DMS79 (cell line): ENCODE measurements around the gene IRF9.
A peak's percentile ranks its signal among the peaks of the same experiment; 100 is the strongest.

Experiments used
- DNase-seq: peaks from one replicate; lab custom pipeline; 2025; lab: John Stamatoyannopoulos, UW

IRF9 gene, protein sequence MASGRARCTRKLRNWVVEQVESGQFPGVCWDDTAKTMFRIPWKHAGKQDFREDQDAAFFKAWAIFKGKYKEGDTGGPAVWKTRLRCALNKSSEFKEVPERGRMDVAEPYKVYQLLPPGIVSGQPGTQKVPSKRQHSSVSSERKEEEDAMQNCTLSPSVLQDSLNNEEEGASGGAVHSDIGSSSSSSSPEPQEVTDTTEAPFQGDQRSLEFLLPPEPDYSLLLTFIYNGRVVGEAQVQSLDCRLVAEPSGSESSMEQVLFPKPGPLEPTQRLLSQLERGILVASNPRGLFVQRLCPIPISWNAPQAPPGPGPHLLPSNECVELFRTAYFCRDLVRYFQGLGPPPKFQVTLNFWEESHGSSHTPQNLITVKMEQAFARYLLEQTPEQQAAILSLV

DNA sequence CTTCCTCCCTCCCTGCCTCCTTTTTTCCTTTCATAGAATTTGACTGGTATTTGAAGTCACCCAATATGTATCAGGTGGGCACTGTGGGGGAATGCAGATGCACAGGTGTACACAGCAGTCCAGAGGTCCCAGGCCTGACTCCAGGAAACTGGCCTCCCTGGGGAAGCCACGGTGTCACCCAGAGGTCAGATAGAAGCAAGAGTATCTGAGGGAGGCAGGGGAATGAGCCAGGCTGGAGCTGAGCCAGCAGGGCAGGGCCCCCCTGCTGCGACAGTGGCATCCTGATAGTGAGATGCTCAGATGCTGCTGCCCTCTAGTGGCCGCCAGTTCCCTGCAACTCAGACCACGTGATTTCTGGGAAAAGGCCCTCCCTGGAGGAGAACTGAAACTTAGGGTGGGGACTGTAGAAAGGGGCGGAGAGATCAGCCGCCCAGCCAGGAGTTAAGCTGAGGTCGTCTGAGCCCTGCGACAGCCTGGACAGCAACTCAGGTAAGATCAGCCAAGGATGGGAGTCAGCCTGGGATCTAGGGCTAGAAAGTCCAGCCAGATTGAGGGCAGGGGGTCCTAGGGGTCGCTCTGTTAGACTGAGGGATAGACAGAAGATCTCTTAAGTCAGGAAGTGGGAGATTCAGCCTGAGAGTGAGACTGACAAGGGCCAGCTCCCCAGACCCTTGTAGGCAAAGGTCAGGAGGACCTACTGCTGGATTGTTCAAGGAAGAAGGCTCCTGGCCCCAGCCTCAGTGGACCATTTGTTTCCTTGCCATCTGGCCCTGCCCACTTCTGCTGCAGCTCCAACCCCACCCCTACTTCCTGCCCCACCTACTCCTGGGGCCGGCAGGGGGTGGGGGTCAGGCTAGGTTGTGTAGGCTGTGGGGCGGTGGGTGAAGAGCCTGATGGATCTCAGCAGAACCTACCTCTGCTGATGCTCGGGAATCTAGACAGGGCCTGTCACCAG, at the start of gene IRF9:
Gene IRF9, plus strand, starts transcription at position 416 of the 955 bp plus-strand sequence. CDS start 880 bp downstream, outside the sequence.
- DNase-seq: peak; percentile 93

DNA sequence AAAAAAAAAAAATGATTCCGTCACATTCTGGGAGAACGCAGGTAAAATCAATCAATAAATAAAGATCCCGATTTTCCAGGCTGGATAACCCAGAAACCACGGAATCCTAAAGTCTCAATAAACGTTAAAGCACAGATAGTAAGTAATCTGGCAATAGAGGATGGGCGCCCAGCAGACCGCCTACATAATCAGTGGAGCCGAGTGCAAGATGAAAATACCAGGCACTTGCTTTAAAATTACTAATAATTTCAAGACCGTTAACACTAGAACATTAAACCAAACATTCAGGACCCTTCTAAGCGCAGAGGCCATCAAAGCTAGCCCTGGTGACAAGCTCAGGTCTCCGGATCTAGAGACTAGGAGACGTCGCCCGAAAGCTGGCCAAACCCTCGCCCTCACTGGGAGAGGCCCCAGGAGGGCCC, 47.7 kb upstream of the IRF9 start:
- DNase-seq: no peak

DNA sequence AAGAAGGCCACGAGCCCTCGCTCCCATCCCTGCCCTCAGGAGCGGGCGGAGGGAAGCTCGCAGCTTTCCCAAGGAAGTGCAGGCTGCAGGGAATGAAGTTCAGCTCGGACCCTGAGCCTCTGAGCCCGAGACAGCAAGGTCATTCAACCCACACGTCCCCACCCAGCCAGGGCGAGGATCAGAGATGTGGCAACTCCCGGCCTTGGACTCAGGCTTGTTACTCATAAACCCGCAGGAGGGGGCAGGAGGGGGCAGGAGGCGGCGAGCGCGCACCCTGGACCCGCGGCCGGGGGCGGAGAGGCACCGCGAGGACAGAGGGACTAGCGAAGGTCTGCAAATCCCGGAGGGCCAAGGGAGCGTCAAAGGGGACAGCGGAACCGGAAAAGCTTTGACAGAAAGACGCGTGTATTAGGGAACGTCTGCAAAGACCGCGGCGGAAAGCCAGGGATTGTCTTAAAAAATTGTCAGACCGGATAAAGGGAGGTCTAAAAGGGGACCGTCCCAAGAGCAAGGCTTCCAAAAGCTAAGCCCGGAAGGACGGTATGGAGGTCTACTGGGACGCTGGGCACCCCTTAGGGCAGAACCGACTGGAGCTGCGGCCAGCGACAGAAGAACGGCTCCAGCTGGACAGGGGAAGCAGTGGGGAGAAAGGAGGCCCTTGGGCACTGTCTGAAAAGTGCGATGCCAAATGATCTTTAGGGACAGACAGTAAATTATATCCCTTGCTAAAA, 47.1 kb upstream of the IRF9 start:
- DNase-seq: peak; percentile 93

DNA sequence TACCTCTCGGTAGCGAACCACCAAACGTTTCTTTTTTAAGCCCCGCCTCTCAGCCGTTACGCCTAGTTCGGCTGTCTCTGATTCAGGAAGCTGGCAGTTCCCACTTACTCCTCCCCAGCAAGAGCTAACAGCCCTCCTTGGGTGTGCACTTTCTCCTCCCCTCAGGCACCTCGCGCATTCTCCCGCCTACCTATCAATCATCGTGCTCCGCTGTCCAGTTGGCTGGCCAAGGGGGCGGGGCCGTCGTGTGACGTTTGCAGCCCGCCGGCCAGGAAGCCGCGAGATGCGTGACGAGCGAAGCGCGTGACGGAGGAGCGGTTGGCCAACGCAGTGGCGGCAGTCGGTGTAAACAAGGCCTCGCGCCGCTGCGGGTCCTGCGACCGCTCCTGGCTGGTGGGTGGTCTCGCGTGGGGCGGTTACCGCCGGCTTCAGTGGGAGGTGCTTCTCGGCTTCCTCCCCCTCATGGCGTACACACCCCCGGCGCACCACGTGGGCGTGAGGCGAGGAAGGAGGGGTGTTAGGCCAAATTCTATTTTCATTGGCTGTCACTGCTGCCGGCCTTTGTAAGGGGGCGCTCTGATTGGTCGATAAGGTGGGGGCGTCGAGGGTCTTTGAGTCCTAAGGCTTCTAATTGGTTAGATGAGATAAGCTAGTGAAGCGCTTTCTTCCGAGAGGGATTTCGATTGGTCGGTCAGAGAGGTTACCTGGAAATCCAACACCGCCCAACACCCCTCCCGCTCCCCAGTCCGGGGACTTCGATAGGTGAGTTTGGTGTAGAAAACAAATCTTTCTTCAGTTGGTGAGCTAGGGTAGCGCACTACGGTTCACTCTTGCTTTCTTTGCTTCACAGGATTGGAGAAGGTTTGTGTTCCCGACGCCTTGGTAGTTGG, 46.3 kb upstream of the IRF9 start, which contains the start of the genes DCAF11 and NRL:
Gene DCAF11, plus strand, starts transcription at position 246 of the 890 bp plus-strand sequence. CDS start 818 bp downstream, outside the sequence.
Gene NRL, minus strand, starts transcription at position 418 of the 890 bp plus-strand sequence. CDS start 32,101 bp downstream, outside the sequence.
- peak; percentile 100 for DNase-seq

DNA sequence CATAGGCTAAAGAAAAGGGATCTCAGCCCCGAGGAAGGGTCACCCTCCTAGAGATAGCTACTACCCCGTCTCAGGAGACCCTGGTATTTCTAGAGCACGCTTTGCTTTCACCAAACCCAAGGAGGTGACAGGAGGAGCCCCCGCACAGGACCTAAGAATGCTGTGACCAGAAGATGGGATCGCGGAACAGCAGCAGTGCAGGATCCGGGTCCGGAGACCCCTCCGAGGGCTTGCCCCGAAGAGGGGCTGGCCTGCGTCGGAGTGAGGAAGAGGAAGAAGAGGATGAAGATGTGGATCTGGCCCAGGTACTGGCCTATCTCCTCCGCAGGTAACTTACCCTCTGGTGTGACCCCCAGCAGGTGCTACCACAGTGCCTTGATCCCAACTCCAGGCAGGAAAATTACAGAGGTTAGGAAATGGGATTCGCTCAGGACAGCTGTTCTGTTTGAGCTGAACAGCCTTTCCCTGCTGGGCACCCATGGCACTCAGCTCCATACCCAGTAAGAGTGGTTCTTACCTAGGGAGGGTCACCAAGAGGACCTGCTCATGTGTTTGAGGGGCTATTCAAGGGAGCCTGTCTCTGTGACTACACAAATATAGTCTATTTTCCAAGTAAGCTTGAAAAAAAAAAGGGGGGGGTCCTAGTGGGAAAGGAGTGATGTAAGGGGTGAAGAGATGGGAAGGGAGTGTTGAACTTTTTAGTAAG, 45.5 kb upstream of the IRF9 start:
- DNase-seq: no peak

DNA sequence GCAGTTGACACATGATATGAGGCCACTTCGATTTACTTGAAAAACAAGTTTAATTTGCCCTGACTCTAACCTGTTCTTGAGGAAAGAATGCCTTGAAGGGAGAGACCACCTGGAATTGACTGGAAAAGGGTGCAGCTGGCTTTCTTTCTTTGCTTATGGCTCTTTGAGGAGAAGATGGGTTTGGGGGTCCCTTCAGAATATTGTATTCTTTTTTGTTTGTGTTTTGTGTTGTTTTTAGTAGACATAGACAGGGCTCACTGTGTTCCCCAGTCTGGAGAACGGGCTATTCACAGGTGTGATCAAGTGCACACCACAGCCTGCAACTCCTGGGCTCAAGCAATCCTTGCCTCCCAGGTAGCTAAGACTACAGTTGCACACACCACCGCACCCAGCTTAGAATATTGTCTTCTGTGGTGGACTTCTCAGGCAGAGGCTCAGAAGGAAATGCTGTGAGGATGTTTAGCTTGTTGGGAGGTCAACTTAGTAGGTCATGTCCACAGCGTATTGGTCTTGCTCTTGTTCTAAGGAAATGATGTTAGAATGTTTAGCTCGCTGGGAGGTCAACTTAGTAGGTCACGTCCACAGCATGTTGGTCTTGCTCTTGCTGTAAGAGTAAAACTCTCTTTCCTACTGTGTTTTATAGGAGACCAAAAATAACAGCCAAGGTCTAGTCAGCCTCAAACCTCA, 44.8 kb upstream of the IRF9 start:
- no peak for DNase-seq

DNA sequence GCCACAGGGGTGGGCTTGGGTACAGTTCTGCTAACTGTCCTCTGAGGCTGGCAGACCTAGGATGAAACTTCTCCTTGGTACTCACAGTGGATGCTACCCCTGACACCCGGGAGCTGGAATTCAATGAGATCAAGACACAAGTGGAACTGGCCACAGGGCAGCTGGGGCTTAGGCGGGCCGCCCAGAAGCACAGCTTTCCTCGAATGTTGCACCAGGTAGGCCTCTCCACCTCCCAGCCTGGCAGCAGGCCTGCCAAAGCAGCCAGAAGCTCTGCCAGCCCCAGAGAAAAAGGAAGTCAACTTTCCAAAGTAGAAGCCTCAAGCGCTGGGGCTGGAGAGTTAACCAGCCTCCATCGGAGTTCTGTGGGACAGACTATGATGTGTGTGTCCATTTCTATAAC, 43.9 kb upstream of the IRF9 start:
- no peak for DNase-seq

DNA sequence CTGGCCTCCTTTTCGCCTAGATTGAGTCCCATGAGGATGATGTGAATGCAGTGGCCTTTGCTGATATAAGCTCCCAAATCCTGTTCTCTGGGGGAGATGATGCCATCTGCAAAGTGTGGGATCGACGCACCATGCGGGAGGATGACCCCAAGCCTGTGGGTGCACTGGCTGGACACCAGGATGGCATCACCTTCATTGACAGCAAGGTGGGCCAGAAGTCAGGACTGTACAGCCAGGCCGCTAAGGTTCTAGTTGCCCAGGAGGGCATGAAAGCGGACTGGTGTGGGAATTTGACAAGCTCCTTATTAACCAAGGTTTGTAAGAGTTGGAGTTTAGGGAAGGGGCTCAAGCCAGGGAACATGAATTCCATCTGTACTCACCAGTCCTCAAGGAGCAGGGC, 41.4 kb upstream of the IRF9 start:
- no peak for DNase-seq

DNA sequence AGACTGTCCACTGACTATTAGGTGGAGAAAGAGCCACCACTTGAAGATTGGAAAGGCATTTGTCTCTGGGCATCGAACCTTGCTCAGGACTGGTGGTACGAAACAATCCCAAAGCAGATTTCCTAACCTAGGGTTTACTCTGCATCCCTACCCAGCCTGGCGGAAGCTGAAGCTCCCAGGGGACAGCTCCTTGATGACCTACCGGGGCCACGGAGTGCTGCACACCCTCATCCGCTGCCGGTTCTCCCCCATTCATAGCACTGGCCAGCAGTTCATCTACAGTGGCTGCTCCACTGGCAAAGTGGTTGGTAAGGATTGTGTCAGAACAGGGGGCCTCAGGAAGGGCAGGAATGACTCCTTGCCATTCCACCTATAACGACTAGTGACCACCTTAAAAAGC, 39.9 kb upstream of the IRF9 start:
- DNase-seq: no peak

DNA sequence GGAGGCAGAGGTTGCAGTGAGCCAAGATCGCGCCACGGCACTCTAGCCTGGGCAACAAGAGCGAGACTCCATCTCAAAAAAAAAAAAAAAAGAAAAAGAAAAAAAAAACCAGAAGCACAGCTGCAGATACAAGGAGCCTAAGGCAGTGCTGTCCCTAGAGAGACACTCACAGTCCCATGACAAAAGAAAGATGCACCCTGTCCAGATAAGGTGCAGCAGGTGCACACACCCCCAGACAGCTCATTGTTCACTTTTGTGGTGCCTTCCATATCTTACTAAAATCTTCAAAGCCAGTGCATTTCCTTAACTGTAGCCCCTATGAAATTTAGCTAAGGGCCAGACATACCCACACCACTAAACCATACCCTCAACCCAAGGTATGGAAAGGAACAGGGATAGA, 38.6 kb upstream of the IRF9 start:
- DNase-seq: no peak

DNA sequence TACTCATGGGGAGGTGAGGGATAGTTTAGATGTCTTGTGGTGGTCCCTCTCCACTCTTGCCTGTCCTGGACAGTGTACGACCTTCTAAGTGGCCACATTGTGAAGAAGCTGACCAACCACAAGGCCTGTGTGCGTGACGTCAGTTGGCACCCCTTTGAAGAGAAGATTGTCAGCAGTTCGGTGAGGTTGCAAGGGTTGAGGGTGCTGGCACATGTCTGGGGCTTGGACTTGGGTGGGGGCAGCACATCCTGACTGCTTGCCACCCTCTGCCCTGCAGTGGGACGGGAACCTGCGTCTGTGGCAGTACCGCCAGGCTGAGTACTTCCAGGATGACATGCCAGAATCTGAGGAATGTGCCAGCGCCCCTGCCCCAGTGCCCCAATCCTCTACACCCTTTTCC, 38.2 kb upstream of the IRF9 start:
- DNase-seq: no peak

DNA sequence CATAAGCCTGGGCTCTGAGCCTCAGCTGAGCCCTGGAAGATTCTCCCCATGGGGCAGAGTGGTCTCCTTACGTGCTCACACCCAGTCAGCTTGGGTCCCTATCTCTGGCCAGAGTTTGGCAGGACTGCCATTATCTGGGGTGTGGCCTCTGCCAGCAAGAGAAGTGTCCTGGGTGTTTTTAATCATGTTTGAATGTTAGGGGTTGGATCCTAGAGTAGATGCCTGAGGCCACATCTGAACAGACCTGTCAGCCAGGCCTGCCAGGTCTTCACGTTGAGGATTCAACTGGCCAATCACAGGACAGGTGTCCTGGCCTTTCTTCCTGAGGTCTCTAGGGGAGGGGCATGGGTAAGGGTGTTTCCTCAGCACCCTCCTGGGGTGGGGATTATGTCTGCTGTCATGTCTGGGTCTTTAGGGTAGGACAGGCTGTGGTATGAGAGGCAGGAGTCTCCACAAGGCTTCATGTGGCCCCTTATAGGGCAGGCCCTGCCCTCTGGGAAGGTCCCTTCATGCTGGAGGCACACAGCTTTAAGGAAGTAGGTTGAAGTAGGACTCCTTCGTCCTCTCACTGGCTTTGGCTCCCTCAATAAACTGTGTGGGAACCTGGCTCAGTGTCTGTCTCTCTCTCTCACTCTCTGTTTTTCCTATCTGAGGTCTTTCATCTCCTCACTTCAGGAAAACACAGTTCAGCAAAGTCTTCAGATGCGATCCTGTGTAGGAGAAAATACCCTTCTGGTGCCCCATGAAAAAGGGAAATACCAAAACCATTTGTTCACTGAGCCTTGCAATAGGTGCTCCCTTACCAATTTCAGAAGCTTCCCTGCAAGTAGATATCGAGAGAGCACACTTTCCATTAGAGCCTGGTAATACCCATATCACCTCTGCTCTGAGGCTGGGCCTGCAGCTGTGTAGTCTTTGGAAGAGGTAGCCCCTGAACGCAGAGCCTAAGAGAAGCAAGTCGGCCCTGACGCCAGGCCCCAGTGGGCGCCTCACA, 37.3 kb upstream of the IRF9 start:
- no peak for DNase-seq

DNA sequence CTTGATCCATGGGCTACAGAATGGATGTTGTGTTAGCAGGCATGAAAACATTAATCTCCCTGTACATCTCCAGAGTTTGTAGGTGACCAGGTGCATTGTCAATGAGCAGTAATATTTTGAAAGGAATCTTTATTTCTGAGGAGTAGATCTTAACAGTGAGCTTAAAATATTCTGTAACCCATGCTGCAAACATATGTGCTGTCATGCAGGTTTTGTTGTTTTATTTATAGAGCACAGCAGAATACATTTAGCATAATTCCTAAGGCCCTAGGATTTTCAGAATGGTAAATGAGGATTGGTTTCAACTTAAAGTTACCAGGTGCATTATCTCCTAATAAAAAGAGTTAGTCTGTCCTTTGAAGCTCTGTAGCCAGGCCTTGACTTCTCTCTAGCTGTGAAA, 34.1 kb upstream of the IRF9 start:
- no peak for DNase-seq

DNA sequence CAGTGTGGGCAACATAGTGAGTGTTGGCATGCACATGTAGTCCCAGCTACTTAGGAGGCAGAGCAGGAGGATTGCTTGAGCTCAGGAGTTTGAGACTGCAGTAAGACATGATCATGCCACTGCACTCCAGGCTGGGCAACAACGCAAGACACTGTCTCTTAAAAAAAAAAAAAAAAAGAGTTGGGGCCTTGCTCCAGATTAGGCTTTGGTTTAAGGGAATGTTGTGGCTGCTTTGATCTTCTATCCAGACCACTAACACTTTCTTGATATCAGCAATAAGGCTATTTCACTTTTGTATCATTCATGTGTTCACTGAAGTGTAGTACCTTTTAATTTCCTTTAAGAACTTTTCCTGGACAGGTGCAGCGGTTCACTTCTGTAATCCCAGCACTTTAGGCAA, 33.4 kb upstream of the IRF9 start:
- no peak for DNase-seq

DNA sequence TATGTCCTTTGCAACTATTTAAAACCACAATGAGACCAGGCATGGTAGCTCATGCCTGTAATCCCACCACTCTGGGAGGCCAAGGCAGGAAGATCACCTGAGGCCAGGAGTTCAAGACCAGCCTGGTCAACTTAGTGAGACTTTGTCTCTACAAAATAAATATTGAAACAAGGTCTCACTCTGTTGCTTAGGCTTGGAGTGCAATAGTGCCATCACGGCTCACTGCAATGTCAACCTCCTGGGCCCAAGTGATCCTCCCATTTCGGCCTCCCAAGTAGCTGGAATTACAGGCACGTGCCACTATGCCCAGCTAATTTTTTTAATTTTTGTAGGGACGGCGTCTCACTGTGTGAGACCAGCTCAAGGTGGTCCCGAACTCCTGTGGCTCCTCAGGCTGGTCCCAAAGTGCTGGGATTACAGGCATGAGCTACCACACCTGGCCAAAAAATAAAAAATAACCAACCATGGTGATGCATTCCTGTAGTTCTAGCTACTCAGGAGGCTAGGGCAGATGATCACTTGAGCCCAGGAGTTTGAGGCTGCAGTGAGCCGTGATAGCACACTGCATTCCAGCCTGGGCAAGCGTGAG, 31.6 kb upstream of the IRF9 start:
- DNase-seq: no peak

DNA sequence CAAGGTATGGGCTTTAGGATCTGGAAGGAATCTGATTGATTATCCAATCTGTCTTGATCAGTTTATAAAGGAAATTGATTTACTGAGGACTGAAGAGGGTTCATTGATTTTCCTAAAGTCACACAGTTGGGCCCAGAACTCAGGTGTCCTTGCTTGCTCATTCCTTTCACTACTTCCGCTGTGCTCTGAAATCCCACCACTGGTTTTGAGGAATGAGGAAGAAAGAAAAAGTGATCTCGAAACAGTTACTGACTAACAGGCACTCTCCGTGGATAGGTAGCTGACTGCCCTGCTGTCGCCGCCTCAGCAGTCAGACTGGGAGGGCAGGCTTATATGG, 30.7 kb upstream of the IRF9 start, which contains the start of gene FITM1:
Gene FITM1, plus strand, starts transcription at position 280 of the 337 bp plus-strand sequence. CDS start 905 bp downstream, outside the sequence.
- no peak for DNase-seq

DNA sequence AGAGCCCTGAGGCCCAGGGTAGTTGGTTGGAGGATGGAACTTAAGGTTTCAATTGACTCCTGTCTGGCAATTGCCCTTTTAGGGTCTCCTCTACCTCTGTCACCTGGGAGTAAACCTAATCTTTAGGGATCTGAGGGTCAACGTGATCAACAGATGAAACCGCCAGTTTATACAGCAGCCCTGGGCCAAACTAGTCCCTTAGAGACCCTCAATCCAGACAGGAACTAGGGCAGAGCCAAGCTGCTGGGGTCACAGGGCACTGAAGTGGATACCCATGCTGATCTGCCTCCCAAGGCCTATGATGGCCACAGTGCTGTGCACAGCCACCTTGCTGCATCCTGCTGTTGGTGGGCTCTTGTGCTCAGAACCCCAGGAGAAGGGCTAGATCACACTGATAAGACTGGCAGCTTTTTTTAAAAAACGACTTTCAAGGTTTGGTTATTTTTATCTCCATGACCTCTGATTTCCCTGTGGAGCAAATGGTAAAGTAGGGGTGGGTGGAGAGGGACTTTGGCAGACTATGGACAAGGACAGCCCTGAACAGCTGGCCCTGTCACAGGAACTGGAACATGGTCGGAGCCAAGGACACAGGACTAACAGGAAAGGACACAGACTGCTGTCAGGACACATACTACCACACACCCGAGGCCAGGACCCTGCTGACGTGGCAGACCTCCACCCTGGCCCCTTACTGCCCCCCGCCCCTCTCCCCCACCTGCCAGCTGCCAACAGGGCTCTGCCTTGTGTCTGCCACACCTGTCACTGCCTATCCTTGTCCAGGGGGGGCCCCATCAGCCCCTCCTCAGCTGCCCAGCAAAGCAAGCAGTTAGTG, 30.1 kb upstream of the IRF9 start:
- DNase-seq: no peak
